Measurements from ENCODE around the gene RNU6-1. TPM values are rescaled to one million over a fixed set of nuclear protein-coding genes. Genes with fewer than 3 reads are reported as not detected.

The RNU6-1 gene
- polyA plus RNA-seq, 2 of the 4 experiments (the other 2 are of a cell fraction): not detected

DNA sequence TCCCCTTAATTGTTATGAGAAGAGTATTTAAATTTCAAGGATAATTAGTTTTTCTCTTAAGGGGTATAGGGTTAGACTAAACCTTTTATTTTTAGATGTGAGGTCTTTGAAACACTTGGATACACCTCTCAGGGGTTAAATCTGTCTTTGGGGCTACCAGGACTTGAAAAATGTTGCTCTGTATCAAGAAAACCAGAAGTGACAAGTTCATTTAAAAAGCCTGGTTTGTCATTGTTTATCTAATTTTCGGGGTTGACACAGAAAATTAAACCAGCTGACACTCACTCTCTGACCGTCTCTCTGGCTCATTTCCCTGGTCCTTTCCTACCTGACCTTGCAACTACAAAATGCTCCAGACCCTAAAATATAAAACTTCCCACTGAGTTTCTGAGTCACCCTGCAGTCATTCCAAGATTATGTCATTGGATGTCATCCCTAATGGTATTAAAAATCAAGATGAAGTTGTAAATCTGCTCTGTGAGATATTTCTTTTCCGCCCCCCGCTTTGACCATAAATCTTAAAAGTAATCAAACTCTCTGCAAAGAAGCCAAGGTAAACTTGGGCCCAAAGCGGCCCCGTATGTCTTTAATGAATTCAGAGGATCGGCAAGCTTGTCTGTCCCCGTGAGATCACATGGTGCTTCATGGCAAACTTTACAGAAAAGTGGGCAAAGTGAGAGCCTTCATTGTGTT, 47.4 kb downstream of the RNU6-1 start:
- Histone ChIP-seq H3K9me3 (peaks cover 17% of the 10 kb centered on the region), H3K27ac (no peak overlapping the region), H3K4me1 (no peaks in the 10 kb centered on the region), H3K4me2 (no peak overlapping the region), H3K4me3 (no peak overlapping the region)
- FAIRE-seq: no peak
- no peak for TF ChIP-seq POLR2A (IDR thresholded peaks at IDR 0.05; ENCODE audit: low read length)
- TF ChIP-seq, protein P1, sequence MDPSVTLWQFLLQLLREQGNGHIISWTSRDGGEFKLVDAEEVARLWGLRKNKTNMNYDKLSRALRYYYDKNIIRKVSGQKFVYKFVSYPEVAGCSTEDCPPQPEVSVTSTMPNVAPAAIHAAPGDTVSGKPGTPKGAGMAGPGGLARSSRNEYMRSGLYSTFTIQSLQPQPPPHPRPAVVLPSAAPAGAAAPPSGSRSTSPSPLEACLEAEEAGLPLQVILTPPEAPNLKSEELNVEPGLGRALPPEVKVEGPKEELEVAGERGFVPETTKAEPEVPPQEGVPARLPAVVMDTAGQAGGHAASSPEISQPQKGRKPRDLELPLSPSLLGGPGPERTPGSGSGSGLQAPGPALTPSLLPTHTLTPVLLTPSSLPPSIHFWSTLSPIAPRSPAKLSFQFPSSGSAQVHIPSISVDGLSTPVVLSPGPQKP (IDR thresholded peaks at IDR 0.05; ENCODE audit: low read depth, low read length): no peak
- no peak for TF ChIP-seq NFE2L2 (conservative IDR thresholded peaks at IDR 0.05; ENCODE audit: low read length)
- no peak for TF ChIP-seq RARB (CRISPR knock-in tag; IDR thresholded peaks at IDR 0.05)
- TF ChIP-seq, protein P2, sequence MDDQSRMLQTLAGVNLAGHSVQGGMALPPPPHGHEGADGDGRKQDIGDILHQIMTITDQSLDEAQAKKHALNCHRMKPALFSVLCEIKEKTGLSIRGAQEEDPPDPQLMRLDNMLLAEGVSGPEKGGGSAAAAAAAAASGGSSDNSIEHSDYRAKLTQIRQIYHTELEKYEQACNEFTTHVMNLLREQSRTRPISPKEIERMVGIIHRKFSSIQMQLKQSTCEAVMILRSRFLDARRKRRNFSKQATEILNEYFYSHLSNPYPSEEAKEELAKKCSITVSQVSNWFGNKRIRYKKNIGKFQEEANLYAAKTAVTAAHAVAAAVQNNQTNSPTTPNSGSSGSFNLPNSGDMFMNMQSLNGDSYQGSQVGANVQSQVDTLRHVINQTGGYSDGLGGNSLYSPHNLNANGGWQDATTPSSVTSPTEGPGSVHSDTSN (IDR thresholded peaks at IDR 0.05): no peak
- no peak for TF ChIP-seq CHD2 (IDR thresholded peaks at IDR 0.05; ENCODE audit: low read length, partially characterized antibody)
- TF ChIP-seq, protein P3, sequence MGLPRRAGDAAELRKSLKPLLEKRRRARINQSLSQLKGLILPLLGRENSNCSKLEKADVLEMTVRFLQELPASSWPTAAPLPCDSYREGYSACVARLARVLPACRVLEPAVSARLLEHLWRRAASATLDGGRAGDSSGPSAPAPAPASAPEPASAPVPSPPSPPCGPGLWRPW (IDR thresholded peaks at IDR 0.05): no peak
- no peak for TF ChIP-seq ZFP36 (IDR thresholded peaks at IDR 0.05; ENCODE audit: borderline replicate concordance, partially characterized antibody)
- TF ChIP-seq, protein P4, sequence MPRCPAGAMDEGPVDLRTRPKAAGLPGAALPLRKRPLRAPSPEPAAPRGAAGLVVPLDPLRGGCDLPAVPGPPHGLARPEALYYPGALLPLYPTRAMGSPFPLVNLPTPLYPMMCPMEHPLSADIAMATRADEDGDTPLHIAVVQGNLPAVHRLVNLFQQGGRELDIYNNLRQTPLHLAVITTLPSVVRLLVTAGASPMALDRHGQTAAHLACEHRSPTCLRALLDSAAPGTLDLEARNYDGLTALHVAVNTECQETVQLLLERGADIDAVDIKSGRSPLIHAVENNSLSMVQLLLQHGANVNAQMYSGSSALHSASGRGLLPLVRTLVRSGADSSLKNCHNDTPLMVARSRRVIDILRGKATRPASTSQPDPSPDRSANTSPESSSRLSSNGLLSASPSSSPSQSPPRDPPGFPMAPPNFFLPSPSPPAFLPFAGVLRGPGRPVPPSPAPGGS (IDR thresholded peaks at IDR 0.05): no peak
- TF ChIP-seq NR3C1 (IDR thresholded peaks at IDR 0.05): no peak
- no peak for TF ChIP-seq ZNF302 (CRISPR knock-in tag; IDR thresholded peaks at IDR 0.05)
- ChIA-PET POLR2A (no interaction called here), CTCF (interaction anchor here (0.5 to 1.2 kb wide), 4 partner anchors 8 to 77 kb away, joined by 3 to 4 read pairs (median 3); no protein-coding TSS in a partner anchor)
- no peak for DNase-seq (ENCODE audit: low read depth in 1 of 2, low spot score in 1 of 2)
- ATAC-seq: no peak
- WGBS (ENCODE audit: missing lambda C conversion rate): 63% methylated on average over 8 of the region's 8 CpGs

DNA sequence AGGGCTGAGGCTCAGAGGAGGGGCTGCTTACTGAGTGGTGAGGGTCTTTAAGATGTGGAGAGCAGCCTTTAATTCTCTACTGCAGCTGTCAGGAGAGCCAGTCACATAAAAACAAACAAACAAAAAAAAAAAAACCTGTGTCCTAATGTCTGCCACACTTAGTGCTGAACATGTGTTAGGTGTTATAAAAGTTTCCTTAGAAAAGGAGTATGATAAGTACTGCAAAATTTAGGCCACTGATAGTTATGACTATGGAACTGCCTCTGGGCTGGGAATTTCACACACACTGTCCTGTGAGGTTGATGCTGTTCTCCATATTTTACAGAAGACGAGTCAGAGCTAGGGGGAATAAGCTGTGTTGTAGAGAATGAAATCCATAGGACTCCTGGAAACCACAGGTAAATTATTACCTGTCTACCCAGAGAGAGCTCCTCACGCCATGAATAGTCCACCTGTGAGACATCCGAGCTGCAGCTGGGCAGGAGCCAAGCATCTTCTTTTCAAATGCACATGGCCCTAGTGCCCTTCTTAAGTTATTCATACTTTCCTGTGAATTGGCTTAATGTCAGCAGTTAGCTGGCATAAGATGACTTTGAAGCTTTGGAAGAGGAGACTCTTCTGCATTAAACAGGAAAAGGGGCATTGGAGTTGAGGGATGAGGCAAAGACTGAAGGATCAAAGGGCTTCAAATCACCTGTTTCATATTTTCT, 49.1 kb downstream of the RNU6-1 start:
- ChIA-PET POLR2A (no interaction called here), CTCF (interaction anchor here (1.2 to 1.4 kb wide), 2 partner anchors 9 to 45 kb away, joined by 3 to 4 read pairs; no protein-coding TSS in a partner anchor)
- Histone ChIP-seq H3K4me1 (no peaks in the 10 kb centered on the region), H3K9me3 (peaks cover 12% of the 10 kb centered on the region; the same call in 2 of the 3 replicates), H3K4me2 (no peak overlapping the region), H3K4me3 (no peak overlapping the region), H3K27ac (no peak overlapping the region)
- no peak for DNase-seq (ENCODE audit: low read depth in 1 of 2, low spot score in 1 of 2)
- no peak for ATAC-seq
- FAIRE-seq: no peak
- WGBS (ENCODE audit: missing lambda C conversion rate): 79% methylated on average over 3 of the region's 3 CpGs
- TF ChIP-seq FOXS1 (CRISPR knock-in tag; IDR thresholded peaks at IDR 0.05) (no peak), FOSL2 (IDR thresholded peaks at IDR 0.05) (no peak), FOSL2 (CRISPR knock-in tag; IDR thresholded peaks at IDR 0.05) (no peak), ZFP36 (IDR thresholded peaks at IDR 0.05; ENCODE audit: borderline replicate concordance, partially characterized antibody) (no peak), RCOR1 (IDR thresholded peaks at IDR 0.05; ENCODE audit: low read depth, low read length) (no peak), NFE2L2 (conservative IDR thresholded peaks at IDR 0.05; ENCODE audit: low read length) (no peak), KDM1A (IDR thresholded peaks at IDR 0.05; ENCODE audit: low read depth) (no peak), KDM5A (IDR thresholded peaks at IDR 0.05) (no peak), RNF2 (IDR thresholded peaks at IDR 0.05; ENCODE audit: borderline replicate concordance, low read depth) (no peak), JUN (IDR thresholded peaks at IDR 0.05) (no peak), JUNB (IDR thresholded peaks at IDR 0.05) (no peak), ZC3H11A (IDR thresholded peaks at IDR 0.05) (no peak), FOSB (CRISPR knock-in tag; IDR thresholded peaks at IDR 0.05) (no peak), PHF8 (IDR thresholded peaks at IDR 0.05; ENCODE audit: borderline replicate concordance, low read depth) (no peak), ZNF302 (CRISPR knock-in tag; IDR thresholded peaks at IDR 0.05) (no peak), HOXB13 (CRISPR knock-in tag; IDR thresholded peaks at IDR 0.05; ENCODE audit: low read depth) (no peak), MYC (IDR thresholded peaks at IDR 0.05; ENCODE audit: borderline replicate concordance, low read length) (no peak)
- TF ChIP-seq, protein P5, sequence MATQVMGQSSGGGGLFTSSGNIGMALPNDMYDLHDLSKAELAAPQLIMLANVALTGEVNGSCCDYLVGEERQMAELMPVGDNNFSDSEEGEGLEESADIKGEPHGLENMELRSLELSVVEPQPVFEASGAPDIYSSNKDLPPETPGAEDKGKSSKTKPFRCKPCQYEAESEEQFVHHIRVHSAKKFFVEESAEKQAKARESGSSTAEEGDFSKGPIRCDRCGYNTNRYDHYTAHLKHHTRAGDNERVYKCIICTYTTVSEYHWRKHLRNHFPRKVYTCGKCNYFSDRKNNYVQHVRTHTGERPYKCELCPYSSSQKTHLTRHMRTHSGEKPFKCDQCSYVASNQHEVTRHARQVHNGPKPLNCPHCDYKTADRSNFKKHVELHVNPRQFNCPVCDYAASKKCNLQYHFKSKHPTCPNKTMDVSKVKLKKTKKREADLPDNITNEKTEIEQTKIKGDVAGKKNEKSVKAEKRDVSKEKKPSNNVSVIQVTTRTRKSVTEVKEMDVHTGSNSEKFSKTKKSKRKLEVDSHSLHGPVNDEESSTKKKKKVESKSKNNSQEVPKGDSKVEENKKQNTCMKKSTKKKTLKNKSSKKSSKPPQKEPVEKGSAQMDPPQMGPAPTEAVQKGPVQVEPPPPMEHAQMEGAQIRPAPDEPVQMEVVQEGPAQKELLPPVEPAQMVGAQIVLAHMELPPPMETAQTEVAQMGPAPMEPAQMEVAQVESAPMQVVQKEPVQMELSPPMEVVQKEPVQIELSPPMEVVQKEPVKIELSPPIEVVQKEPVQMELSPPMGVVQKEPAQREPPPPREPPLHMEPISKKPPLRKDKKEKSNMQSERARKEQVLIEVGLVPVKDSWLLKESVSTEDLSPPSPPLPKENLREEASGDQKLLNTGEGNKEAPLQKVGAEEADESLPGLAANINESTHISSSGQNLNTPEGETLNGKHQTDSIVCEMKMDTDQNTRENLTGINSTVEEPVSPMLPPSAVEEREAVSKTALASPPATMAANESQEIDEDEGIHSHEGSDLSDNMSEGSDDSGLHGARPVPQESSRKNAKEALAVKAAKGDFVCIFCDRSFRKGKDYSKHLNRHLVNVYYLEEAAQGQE (IDR thresholded peaks at IDR 0.05): no peak
